Inflammatory macrophage treated with lipopolysaccharide for 4 hours (primary cell): Measurements from ENCODE around the gene SHF.

ENCODE experiments used
- DNase-seq: peaks from one replicate; pipeline ENCODE4 v3.0.0-alpha.2; 2020

SHF gene

GRCh38 chr15:45199136-45199810, 11.5 kb upstream of the SHF start:
- peak; percentile 8 for DNase-seq

- peak; percentile 96 for DNase-seq
Measured at GRCh38 chr15:45198337-45199135, 10.8 kb upstream of the SHF start.

GRCh38 chr15:45197512-45197911, 9.7 kb upstream of the SHF start:
- peak; percentile 13 for DNase-seq

- no peak for DNase-seq
Measured at GRCh38 chr15:45187578-45187893, 230 bp downstream of the SHF start.

- DNase-seq, result no peak
Measured at GRCh38 chr15:45186771-45187577, 792 bp downstream of the SHF start.

- no peak for DNase-seq
Measured at GRCh38 chr15:45185903-45186770, 1.6 kb downstream of the SHF start.

- DNase-seq, result no peak
Measured at GRCh38 chr15:45185069-45185779, 2.5 kb downstream of the SHF start.

GRCh38 chr15:45184562-45185041, 3.2 kb downstream of the SHF start:
- no peak for DNase-seq

GRCh38 chr15:45183511-45183910, 4.3 kb downstream of the SHF start:
- no peak for DNase-seq

GRCh38 chr15:45182996-45183395, 4.8 kb downstream of the SHF start:
- no peak for DNase-seq

- DNase-seq, result no peak
Measured at GRCh38 chr15:45181491-45182285, 6.1 kb downstream of the SHF start.

GRCh38 chr15:45180648-45181436, 6.9 kb downstream of the SHF start:
- DNase-seq, result no peak

GRCh38 chr15:45180201-45180600, 7.6 kb downstream of the SHF start:
- DNase-seq, result no peak

GRCh38 chr15:45179221-45179985, 8.4 kb downstream of the SHF start:
- peak; percentile 21 for DNase-seq

- no peak for DNase-seq
Measured at GRCh38 chr15:45177285-45177684, 10.5 kb downstream of the SHF start.

GRCh38 chr15:45174577-45174976, 13.2 kb downstream of the SHF start:
- DNase-seq, result no peak

- no peak for DNase-seq
Measured at GRCh38 chr15:45174069-45174468, 13.7 kb downstream of the SHF start.

- no peak for DNase-seq
Measured at GRCh38 chr15:45171912-45172311, 15.9 kb downstream of the SHF start.
